ENCODE data around the gene TMED10.

The TMED10 gene

DNA sequence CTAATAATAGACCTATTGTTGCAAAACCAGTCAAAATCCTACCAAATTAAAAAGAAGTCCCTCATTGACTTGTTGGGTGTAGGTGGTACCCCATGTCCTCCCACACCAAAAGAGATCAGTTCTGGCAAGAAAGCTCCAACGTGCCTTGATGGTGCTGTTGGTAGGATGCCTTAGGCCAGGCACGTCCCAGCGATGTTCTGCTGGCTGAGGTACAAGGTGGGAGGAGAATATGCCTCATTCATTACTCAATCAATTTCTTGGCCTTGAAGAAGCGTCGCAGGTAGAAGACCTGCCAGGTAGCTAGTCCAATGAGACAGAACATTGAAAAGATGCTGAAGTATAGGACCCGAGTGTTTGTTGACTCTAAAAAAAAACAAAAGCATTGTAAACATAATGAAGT, 41.8 kb downstream of the TMED10 start:
- TF ChIP-seq TAF1 (IDR thresholded peaks at IDR 0.05; ENCODE audit: borderline replicate concordance, insufficient read depth, low read length): no peak
- TF ChIP-seq, protein P1, sequence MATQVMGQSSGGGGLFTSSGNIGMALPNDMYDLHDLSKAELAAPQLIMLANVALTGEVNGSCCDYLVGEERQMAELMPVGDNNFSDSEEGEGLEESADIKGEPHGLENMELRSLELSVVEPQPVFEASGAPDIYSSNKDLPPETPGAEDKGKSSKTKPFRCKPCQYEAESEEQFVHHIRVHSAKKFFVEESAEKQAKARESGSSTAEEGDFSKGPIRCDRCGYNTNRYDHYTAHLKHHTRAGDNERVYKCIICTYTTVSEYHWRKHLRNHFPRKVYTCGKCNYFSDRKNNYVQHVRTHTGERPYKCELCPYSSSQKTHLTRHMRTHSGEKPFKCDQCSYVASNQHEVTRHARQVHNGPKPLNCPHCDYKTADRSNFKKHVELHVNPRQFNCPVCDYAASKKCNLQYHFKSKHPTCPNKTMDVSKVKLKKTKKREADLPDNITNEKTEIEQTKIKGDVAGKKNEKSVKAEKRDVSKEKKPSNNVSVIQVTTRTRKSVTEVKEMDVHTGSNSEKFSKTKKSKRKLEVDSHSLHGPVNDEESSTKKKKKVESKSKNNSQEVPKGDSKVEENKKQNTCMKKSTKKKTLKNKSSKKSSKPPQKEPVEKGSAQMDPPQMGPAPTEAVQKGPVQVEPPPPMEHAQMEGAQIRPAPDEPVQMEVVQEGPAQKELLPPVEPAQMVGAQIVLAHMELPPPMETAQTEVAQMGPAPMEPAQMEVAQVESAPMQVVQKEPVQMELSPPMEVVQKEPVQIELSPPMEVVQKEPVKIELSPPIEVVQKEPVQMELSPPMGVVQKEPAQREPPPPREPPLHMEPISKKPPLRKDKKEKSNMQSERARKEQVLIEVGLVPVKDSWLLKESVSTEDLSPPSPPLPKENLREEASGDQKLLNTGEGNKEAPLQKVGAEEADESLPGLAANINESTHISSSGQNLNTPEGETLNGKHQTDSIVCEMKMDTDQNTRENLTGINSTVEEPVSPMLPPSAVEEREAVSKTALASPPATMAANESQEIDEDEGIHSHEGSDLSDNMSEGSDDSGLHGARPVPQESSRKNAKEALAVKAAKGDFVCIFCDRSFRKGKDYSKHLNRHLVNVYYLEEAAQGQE (IDR thresholded peaks at IDR 0.05; ENCODE audit: insufficient read depth in 1 of 2, low read depth in 2 of 2, low read length in 2 of 2): no peak
- TF ChIP-seq FOXP2 (optimal IDR thresholded peaks at IDR 0.05; ENCODE audit: borderline replicate concordance, extremely low read depth, extremely low read length, insufficient read depth): no peak
- TF ChIP-seq SIN3A (IDR thresholded peaks at IDR 0.05; ENCODE audit: borderline replicate concordance, insufficient read depth, low read length): no peak
- TF ChIP-seq POLR2AphosphoS5 (IDR thresholded peaks at IDR 0.05; ENCODE audit: low read depth, low read length): no peak

DNA sequence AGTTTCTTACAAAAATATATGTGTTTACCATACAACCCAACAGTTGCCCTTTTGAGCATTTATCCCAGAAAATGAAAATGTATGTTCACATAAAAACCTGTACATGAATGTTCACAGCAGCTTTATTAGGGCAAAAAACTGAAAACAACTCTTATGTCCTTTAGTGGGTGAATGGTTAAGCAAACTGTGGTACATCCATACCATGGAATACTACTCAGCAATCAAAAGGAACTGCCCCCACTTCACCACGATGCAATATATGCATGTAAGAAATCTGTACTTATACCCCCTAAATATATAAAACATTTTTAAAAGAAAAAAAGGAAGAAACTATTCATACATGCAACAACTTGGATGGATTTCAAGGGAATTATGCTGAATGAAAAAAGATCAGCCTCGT, 42.8 kb downstream of the TMED10 start:
- no peak for TF ChIP-seq SIN3A (IDR thresholded peaks at IDR 0.05; ENCODE audit: borderline replicate concordance, insufficient read depth, low read length)
- no peak for TF ChIP-seq FOXP2 (optimal IDR thresholded peaks at IDR 0.05; ENCODE audit: borderline replicate concordance, extremely low read depth, extremely low read length, insufficient read depth)
- no peak for TF ChIP-seq TAF1 (IDR thresholded peaks at IDR 0.05; ENCODE audit: borderline replicate concordance, insufficient read depth, low read length)
- TF ChIP-seq, protein P1 (IDR thresholded peaks at IDR 0.05; ENCODE audit: insufficient read depth in 1 of 2, low read depth in 2 of 2, low read length in 2 of 2): no peak
- no peak for TF ChIP-seq POLR2AphosphoS5 (IDR thresholded peaks at IDR 0.05; ENCODE audit: low read depth, low read length)

DNA sequence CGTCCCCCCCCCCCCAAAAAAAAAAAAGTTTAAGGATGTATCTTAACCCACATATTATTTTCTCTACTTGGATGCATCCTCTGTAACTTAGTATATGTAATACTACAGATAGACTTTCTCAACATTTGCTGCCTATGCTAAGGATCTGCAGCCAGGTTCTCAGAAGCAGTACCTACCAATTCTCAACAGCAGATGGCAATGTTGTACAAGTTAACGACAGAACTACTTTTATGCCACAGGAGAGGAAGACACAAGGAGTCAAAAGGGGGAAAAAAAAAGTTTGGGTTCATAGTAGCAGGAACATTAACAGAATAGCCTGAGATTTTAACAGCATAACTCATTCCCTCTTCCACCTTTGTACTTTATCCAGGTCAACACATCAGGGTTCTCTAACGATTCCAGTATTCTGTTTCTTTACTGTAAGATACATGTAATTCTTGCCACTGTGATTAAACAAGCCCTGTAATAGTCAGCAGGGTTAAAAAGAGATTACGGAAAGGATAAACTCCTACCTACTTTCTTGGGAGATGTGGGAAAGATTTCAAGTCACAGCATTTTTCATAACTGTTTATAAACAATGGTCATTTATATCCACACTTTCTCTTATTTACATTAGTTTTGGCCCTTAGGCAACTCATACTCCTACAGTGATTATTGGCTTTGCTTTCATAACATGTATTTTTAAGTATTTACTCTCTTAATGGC, 43.9 kb downstream of the TMED10 start:
- TF ChIP-seq TAF1 (IDR thresholded peaks at IDR 0.05; ENCODE audit: borderline replicate concordance, insufficient read depth, low read length): no peak
- TF ChIP-seq POLR2AphosphoS5 (IDR thresholded peaks at IDR 0.05; ENCODE audit: low read depth, low read length): no peak
- TF ChIP-seq, protein P1 (IDR thresholded peaks at IDR 0.05; ENCODE audit: insufficient read depth in 1 of 2, low read depth in 2 of 2, low read length in 2 of 2): no peak
- no peak for TF ChIP-seq SIN3A (IDR thresholded peaks at IDR 0.05; ENCODE audit: borderline replicate concordance, insufficient read depth, low read length)
- no peak for TF ChIP-seq FOXP2 (optimal IDR thresholded peaks at IDR 0.05; ENCODE audit: borderline replicate concordance, extremely low read depth, extremely low read length, insufficient read depth)

DNA sequence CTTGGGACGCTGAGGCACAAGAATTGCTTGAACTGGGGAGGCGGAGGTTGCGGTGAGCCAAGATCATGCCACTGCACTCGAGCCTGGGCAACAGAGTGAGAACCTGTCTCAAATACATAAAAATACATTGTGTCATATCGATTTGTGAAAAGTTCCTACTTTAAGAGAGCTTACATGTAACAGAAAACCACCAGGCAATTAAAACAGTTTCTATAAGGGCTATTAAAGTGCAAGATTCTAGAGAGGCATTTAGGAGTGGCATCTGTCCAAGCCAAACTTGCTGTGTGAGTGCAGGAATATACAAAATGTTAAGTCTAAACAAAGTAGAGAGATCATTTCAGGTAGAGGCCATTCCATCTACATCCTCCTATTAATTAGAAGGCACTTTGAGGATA, 47.8 kb downstream of the TMED10 start:
- TF ChIP-seq TAF1 (IDR thresholded peaks at IDR 0.05; ENCODE audit: borderline replicate concordance, insufficient read depth, low read length) (no peak), FOXP2 (optimal IDR thresholded peaks at IDR 0.05; ENCODE audit: borderline replicate concordance, extremely low read depth, extremely low read length, insufficient read depth) (no peak)

DNA sequence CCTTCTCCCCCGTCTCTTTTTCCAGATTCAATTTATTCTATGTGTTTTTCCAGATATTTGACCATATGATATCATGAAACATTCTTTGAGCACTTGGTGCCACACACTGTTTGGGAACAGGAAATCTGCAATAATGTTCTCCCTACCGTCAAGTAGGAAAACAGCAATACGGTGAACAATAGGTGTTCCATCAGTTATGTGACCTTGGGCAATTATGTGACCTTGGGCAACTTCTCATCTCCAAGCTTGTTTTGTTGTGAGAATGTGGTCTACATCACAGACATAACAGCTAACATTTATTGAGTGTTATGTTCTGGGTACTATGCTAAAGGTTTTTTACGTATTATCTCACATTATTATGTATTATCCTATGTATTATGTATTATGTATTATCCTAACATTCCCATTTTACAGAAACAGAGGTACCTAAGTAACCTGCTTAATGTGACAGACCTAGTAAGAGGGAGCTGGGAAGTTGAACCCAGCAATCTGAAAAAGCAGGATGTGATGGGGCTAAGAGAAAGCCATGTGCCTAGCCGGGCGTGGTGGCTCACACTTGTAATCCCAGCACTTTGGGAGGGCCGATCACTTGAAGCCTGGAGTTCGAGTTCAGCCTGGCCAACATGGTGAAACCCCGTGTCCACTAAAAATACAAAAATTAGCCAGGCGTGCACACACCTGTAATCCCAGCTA, 48.4 kb downstream of the TMED10 start:
- TF ChIP-seq SIN3A (IDR thresholded peaks at IDR 0.05; ENCODE audit: borderline replicate concordance, insufficient read depth, low read length): no peak
- TF ChIP-seq, protein P1 (IDR thresholded peaks at IDR 0.05; ENCODE audit: insufficient read depth in 1 of 2, low read depth in 2 of 2, low read length in 2 of 2): no peak
- TF ChIP-seq POLR2AphosphoS5 (IDR thresholded peaks at IDR 0.05; ENCODE audit: low read depth, low read length): no peak
- no peak for TF ChIP-seq TAF1 (IDR thresholded peaks at IDR 0.05; ENCODE audit: borderline replicate concordance, insufficient read depth, low read length)
- TF ChIP-seq FOXP2 (optimal IDR thresholded peaks at IDR 0.05; ENCODE audit: borderline replicate concordance, extremely low read depth, extremely low read length, insufficient read depth): no peak
